HG02588 (cell line): Measurements from ENCODE around the gene VAX1.
A peak's percentile ranks its signal among the peaks of the same experiment; 100 is the strongest.
"Not testable (repeated sequence)": the region's sequence is repeated elsewhere in the genome, so short reads cannot be mapped to it uniquely, and the experiment has no call there.

Experiments
- ATAC-seq: cut with Tn5 transposase; IDR thresholded peaks from one replicate; pipeline ENCODE4 v1.9.1; 2021; ENCODE audit warnings: mild to moderate bottlenecking, moderate library complexity; ENCODE audit not compliant: unreplicated experiment

Gene VAX1

GRCh38 chr10:117137911-117138642, at the start of gene VAX1:
VAX1 (minus strand) TSS chr10:117138270; CDS start chr10:117138056, 214 bp downstream.
- ATAC-seq, result no peak

DNA sequence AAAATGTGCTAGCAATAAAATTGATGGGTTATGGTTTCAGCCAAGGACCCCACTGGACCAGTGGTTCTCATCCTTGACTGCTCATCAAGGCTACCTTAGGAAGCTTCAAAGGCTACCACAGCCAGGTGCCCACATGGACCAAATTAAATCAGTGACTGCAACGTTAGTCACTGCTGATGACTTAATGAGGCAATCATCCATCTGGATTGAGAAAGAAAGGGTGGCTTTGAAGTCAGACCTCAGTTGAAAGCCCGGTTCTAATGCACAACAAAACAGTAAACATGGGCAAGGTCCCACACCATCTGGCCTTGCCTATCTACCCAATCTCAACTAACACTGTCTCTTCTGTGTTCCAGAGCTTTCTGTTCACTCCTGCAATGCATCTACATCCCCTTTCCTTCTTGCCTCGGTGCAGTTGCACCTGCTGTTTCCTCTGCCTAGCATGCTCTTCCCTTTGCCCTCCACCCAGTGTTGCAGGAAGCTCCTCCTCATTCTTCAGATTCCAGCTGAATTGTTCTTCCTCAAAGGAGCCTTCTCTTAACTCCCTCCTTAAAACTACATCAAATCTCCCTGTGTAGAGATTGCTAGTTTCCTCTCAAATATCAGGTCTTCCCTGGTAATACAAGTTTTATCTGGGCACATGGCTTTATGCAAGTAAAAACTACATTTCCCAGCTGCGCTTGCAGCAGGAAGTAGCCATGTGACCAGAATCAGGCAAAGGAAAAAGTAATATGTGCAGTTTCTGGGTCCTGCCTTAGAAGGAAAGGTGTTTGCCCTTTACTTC, 49.0 kb upstream of the VAX1 start:
- ATAC-seq, result no peak

- ATAC-seq, result not testable (repeated sequence)
Observed at GRCh38 chr10:117185817-117186216, 47.7 kb upstream of the VAX1 start.

DNA sequence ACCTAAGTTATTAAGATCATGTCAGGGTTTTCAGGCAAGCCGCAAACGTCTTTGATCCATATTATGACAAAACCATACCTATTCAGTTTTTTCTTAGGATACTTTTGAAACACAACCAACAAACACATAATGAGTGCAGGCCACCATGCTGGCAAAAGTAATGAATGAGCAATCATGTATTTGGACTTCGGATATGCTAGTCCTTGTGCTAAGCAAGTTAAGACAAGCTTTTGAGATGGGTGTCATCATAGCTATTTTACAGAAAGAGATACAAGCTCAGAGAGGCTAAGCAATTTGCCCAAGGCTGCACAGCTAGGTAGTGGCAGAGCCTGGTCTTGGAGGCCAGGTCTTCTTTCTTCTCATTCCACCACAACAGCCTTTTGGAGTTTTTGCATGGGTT, 46.8 kb upstream of the VAX1 start:
- no peak for ATAC-seq

DNA sequence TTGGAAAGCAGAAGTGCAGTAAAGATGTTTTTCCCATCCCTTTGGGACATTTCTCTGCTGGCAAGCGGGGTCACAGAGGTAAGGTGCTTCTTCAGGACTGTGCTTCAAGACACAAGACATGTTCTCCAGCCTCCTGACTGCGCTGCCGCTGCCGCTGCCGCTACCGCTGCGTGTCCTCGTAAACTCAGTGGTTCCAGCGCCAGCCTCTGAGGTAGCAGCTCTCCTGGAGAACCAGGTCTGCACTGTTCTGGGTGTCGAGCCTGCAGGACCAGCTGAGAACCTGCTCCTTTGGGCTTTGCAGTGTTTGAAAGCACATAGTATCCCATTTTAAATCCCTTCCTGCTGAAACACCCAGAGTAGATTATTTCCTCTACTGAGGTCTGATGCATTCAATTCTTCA, 46.2 kb upstream of the VAX1 start:
- ATAC-seq, result no peak

GRCh38 chr10:117178190-117178589, 40.1 kb upstream of the VAX1 start:
- no peak for ATAC-seq

DNA sequence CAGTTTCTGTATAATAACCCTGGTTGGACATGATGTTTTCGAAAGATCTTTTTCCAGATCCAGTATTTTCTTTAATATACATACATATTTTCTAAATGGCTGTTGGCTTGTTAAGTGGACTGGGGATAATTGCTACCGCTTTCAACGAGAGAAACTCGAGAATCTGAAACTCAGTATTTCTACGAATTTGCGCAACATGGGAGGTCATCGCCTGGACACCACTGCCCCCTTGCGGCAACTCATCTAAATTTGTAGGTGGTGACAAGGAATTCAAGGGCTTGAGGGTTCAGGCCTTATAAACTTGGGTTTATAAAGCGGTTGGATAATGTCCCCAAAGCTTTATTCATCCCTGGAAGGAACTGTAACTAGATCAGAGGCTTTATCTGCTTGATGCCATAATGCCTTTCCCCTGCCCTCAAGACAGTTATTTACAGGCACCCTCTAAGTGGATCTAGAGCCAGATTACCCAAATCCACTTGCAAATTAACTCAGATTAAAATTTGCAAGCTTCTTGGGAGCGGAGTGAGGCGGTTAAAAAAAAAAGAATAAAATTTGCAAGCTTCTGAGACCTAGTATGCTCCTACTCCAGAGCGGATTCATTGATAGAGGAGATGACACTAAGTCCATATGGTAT, 37.9 kb upstream of the VAX1 start:
- ATAC-seq, result peak; percentile 64

DNA sequence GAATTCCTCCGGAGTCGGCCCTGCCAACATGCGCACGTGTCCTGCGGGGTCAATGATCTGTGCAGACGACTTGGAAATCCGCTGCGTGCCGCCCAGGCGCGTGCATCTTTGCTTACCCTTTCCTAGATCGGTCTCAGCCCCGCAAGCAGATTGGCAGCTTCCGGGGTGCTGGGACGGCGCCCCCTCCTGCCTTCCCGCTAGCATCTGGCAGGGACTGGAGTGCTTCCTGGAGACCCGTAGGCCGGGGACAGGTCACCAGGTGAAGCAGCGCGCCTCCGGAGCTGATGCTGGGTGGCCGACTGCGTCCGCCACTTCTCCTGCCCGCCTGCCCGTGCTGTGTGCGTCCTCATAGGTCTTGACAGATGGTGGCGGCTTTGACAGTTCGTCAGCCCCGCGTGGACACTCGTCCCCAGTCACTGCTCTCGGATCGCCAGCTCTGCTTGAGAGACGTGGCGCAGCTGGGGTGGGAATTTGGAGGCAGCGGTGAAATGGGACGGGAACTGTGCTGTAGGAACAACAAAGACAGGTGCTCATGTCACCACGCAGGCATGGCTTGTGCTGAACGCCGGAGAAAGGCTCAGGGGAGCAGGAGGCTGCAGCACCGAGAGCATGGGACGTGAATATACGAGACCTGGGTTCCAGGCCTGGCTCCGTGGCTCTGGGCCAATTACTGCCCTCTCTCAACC, 37.3 kb upstream of the VAX1 start:
- ATAC-seq, result peak; percentile 30

DNA sequence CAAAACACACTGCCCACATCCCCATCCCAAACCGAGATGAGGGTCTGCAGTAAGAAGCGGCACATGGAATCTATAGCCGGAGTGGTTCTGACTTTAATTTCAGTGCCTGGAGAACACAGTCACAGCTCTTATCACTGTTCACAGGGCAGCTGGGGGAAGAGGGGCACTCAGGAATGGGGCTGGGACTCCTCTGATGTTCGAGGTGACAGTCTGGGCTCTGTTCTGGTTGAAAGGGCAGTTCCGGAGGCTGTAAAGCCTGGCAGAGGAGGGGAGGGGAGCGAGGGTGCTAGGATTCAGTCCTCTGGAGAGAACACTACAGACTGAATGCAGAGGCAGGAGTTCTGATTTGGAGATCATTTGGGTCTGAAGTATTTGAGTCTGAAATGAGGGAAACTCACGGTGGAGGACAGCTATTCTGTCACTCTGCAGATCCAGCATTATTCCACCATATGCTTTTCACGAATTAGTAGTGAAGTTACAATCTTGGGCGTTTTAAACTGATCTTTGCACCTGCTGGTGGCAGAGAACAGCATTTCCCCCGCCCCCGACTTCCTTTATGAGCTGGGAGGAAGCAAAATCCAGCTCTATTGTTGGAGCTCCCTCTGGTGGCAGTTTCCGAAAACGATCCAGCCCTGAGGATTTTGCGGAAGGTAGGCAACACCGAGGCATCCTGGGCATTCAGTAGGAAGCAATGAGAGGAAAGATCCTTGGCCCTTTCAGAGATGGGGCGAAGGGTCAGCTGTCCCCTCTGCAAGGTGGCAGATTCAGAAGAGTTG, 36.6 kb upstream of the VAX1 start:
- ATAC-seq, result peak; percentile 75

GRCh38 chr10:117170244-117170643, 32.2 kb upstream of the VAX1 start:
- no peak for ATAC-seq

DNA sequence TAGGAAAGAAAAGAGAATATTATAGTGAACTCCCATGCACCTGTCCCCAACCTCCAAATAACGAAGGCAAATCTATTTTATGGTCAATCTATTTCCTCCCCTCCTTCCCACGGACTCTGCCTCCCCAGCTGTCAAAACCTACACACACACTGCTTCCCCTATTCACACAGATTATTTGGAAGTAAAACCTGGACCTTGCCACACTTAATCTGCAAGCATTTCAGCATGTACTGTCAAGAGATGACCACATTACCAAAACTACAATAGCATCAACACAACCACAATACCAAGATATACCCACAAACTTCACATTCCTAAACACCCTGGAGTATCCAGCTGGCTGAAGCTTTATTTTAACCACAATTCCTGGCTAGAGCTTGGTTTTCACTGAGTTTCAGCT, 31.4 kb upstream of the VAX1 start:
- no peak for ATAC-seq

DNA sequence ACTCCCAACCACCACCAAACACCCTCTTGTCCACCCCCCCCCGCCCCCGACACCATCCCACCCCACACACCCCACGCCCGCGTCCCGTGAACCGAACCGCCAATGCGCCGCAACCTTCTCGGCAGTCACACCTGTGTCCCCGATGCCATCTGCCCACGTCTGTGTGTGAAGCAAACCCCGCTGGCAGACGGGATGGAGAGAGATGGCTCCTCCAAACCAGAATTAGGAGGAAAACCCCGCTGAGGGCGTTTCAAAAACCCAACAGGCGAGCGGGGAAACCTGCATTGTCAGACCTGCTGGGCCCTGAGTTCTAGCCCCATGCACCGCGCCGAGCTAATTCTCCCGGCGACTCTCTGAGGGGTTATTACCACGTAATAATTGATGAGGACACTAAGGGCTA, 30.7 kb upstream of the VAX1 start:
- ATAC-seq, result no peak

GRCh38 chr10:117167789-117168674, 30.0 kb upstream of the VAX1 start:
- ATAC-seq, result peak; percentile 91

- ATAC-seq, result no peak
Observed at GRCh38 chr10:117167346-117167788, 29.3 kb upstream of the VAX1 start.

- no peak for ATAC-seq
Observed at GRCh38 chr10:117166418-117167345, 28.6 kb upstream of the VAX1 start.

GRCh38 chr10:117165538-117166417, 27.7 kb upstream of the VAX1 start:
- no peak for ATAC-seq
